GM18519 (cell line): ENCODE data around the gene RBM7.

ENCODE experiments used
- ATAC-seq: cut with Tn5 transposase; IDR thresholded peaks from one replicate; pipeline ENCODE4 v1.9.1; 2021; ENCODE audit warnings: mild to moderate bottlenecking, moderate library complexity; ENCODE audit not compliant: unreplicated experiment, low FRiP score

RBM7 gene, protein sequence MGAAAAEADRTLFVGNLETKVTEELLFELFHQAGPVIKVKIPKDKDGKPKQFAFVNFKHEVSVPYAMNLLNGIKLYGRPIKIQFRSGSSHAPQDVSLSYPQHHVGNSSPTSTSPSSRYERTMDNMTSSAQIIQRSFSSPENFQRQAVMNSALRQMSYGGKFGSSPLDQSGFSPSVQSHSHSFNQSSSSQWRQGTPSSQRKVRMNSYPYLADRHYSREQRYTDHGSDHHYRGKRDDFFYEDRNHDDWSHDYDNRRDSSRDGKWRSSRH

DNA sequence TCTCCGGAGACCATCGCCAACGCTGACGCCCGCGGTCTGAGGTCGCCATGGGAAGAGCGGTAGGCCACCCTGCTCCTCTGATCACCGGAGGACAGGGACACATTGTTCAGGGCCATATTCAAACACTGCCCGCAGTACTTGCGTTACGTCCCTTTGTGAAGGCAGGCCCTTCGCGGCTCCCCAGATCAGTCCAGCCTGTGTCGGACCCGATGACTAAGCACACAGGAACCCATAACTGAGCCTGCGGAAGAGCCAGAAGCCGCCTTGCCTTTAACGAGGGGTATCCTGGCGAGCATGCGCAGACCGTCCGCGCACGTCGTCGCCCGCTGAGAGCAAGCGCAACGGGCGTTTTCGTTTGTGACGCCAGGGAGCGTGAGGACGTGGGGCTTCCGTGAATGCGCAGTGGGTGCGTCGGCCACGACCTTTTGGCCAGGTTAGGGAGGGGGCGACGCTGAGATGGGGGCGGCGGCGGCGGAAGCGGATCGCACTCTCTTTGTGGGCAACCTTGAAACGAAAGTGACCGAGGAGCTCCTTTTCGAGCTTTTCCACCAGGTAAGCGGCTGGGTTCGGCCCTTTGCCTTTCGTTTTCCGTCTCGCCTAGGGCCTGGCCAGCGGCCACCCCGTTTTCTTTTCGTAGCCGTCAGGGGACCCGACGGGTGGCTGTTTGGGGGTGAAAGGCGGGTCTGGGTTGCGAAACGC lies at the start of gene RBM7, which contains the start of gene C11orf71:
TSS of gene RBM7 (plus strand) at position 451 of the 699 bp plus-strand sequence. CDS start at position 457, 6 bp downstream.
TSS of gene C11orf71 (minus strand) at position 296 of the 699 bp plus-strand sequence. CDS start at position 116, 180 bp downstream.
- peak; percentile 91 for ATAC-seq

DNA sequence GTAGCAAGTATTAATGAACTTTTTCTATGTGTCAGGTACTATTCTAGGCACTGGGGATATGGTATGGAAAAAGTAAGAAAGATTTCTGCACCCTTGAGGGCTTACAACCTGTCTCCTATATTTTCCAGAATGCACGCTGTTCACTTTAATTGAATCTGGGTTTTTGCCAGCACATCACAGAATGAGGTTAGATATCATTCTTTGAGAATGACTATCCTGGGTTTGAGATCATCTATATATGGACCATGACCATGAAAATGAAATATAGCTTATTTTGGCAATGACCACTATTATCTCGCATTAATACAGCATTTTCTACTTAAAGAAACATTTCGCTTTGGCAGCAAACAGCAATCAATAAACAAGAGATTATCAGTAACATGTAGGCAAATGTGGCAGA lies 47.0 kb upstream of the RBM7 start:
- ATAC-seq, result no peak

DNA sequence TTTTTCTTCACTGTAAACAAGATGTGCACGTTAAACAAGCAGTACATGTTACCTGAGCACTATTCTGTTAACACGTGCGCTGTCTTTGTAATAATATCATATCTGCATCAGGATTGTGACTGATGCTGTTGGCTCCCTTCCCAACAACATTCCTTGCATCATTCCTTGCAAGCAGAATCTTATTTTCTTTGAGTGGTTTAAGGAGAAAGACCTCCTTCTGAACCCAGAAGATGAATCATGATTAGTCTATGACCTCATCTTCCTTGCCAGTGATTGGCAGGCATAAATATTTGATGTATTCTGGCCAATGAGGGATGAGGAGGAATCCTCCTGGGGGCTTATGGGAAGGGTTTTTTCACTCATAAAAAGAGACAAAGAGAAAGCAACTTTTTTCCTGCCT lies 46.4 kb upstream of the RBM7 start:
- ATAC-seq, result no peak

DNA sequence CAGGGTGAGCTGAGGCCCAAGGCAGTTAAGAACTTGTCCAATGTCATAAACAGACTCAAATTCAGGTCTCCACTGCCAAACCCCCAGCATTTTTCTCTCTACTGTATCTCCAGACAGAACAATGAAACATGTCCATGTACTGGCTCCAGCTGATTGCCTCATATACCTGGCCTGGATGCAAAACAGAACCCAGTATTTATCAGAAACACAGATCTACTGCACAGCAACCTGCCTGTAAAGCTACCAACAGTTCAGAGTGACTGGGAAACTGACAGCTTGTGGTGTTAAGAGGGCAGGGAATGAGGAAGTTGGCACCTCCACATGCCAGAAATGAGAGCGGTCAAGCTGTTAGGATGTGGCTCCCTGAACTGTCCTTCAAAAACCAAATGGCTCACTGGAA lies 41.8 kb upstream of the RBM7 start:
- no peak for ATAC-seq

DNA sequence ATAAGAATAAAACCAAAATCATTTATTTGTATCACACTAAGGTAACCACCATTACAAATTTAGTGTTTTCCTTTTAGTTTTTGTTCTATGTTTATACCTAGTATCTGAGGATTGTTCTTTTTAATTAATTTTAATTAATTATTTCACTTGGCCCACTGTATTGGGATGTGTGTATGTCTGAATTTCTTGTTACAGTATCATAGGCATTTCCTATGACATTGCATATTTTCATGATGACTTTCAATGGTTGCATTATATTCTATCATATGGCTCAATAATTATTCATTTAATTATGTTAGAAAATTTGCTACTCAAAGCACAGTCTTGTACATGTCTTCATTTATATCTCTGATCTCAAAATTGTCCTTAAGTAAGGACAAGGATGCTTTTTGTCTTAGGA lies 41.1 kb upstream of the RBM7 start:
- ATAC-seq, result no peak

DNA sequence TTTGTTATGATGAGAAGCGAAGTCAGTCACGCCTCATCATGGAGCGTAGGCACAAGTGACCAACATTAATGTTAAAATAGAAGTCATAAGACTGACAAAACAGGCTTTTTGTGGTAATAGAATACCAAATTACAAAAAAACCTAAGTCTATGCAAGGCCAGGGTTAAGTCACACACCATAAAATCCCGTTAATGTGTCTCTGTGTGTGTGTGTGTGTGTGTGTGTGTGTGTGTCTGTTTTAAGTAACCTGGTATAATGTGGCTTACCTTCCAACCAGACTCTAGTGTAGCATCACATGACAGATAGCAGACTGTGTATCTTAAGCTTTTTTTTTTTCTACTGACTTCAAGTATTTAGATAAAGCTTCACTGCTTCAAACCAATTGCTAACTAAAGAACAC lies 38.1 kb upstream of the RBM7 start:
- no peak for ATAC-seq

DNA sequence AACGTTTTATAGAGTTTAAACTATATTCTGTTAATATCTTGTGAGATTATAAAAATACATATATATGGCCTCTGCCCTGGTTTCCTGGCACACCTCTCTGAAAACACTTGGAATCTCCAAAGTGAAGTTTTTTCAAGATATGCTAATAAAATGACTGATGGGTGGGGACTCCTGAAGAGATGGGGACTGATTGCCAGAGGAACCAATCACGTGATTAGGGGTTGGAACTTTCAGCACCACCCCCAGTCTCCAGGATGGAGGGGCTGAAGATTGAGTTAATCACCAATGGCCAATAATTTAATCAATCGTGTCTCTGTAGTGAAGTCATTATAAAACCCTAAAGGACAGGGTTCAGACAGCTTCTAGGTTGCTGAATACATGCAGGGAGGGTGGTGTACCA lies 37.5 kb upstream of the RBM7 start:
- ATAC-seq, result no peak

DNA sequence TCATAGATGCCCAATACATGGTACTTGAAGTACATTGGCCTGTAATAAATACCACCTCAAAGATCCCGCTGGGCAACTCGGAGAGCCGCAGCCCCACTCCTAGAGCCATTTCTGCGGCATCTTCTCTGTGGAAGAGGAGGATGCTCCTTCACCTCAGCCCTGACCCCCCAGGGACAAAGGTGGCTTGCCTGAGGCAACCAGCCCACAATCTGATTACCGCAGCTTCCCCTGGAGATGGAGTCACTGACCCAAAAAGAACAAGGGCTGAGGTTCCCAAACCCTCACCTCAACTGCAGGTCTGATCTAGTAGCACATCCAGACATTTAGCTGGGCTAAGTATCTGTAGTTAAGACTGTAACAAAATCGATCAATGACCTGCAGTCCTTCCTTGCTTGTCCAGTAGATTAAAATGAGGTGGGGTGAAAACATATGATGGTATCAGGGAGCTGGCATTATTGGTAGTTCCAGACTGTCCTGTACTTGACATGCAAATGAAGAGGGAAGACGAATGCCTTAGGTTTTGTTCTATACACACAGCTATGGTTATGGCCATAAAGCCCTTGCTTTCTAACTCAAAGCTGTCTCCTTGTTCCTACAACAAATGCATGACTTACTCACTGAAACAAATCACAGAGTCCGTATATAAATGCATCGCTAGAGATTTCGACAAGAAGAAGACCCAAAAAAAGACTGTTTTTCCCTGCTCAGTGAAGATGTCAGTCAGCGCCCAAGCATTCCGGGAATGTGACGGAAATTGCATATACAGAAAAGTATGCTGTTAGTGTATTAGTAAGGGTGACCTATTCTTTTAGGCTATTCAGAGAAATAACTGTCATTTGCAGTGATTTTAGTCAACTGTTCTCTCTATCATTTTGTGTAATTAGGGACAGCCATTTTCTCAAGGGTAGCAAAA lies 33.9 kb upstream of the RBM7 start:
- no peak for ATAC-seq

DNA sequence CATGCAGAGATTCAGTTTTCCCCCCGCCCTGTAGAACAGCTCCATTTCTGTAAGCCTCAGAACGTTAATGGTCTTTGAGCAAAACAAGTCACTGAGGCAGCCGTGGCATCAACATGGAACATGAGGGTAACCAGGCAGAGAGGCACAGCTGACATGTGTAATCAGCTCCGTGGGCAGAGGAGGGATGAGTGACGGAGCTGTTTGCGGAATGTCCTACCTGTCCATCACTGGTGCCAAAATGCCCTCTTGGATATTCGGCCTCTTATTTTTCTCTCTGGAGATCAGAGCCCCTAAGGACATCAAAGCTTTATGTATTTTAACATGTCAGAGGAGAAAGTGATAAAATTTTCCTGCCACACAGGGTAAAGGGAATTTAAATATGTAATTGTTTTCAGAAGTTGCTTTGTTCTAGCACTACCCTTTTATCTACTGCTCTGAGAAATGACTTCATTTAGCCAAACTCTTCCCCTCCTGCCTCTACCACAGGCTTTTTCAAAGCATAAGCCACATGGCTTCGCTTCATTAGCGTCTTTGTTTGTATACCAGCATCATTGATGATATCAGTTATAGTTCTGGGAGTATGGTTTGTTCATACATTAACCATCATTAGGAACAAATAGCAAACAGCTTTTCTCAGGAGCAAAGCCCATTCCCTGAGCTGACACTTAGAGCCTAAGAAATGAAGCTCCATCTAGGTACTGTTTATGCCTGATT lies 33.1 kb upstream of the RBM7 start:
- no peak for ATAC-seq

DNA sequence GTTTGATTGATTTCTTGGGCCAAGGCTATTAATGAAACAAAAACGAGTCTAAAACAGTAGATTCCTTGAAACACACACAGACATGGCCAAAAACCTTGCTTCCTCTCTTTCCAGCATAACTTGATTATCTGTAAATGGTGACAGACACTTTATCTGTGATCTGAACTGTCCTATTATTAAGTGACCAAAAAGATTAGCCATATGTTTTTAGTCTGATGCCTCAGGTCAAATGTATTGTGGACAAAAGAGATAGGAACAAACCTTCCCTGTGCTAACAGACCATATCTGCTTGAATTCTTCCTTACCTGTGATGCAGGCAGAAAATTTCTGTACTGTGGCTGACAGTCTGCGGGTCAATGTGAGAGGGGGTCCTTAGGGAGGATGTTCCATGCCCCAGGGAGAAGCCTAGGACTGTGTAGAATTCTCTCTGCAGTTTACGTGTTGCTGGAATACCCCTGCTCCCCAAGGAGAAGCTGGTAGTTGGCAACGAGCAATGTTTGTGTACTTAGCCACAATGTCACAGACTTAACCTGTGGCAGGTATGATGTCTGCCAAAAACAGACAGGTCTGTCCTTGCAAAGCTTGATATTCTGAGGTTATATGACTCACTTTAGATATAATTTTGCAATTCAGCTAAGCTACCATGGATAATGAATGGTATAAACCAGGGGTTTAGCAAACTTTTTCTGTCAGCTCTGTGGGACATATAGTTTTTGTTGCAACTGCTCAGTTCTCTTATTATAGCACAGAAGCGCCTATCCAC lies 31.4 kb upstream of the RBM7 start:
- ATAC-seq, result no peak

DNA sequence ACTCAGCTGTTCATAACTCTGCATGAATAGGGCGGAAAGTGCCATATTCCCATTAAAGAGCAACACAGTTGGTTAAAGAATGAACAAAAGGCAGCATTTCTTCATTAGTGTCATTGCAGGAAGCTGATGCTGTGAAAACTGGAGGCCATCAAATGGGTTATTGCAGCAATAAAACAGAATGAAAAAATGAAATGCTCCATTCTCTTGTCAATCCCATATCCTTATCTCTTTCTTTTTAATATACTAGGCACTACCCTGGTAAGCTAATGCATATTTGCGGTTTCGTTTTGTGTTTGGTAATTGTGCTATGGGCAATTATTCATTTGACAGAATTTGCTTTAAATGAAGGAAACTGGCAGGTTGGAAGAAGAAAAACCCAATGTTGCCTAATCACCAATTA lies 25.4 kb upstream of the RBM7 start:
- ATAC-seq, result no peak

DNA sequence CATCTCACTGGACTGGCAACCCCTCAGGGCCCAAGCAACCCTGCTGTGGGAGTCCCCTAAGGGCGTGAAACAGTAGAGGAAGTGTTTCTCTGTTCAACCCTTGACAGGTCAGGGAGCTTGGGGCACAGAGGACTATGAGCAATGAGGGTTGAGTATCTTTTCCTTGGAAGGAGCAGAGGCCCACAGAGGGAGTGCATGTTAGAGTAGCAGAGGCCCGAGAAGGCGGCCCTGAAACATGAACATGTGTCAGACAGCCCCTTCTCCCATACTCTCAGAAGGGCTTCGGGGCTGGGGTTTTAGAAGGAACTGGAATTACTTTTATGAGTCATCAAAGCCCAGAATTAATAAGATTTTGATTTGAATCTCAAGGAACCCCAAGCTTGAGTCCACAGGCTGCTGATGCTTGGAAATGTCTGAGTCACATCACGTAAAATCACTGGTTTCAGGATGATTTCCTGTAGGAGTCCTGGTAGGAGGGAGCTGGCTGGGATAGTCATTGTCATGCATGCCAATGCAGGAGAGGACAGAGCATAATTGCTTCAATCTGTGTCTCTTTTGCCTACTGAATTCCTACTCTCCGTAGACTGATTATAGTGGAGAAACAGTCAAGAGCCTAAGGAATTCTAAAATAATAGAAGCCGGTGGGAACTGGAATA lies 22.7 kb upstream of the RBM7 start:
- ATAC-seq, result no peak

DNA sequence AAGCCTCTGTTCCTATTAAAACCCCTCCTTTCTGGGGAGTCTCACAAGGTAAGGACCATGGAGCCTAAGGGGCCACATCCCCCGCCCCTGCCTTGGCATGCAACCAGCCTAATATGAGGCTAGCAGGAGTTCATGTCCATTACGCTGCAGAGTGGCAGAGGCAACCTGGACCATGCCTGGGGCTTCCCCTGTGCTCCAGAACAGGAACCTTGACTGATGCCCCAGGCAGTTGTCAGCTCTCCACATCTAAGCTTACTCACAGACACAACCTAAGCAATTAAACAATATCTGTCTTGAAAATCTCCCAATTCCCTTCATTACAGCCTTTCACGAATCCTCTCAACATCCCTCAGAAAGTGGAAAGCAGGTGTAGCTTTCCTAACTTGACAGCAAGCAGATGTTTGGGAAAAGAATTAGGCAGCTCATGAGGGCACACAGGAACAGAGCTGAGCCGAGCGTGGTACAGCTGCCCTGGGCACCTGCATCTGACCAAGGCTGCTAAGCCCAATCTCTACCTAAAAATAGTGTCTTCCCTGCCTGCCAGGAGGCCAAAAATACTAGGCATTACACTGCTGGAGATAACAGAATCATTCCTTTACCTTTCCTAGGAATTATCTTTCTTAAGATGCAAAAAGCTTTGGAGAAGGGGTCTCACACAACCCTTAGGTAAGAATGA lies 20.9 kb upstream of the RBM7 start:
- no peak for ATAC-seq

DNA sequence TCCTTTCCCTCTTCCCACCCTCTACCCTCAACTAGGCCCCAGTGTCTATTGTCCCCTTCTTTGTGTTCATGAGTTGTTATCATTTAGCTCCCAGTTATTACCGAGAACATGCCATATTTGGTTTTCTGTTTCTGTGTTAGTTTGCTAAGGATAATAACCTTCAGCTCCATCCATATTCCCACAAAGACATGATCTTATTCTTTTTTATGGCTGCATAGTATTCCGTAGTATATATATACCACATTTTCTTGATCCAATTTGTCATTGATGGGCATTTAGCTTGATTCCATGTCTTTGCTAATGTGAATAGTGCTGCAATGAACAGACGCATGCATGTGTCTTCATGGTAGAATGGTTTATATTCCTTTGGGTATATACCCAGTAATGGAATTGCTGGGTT lies 18.0 kb upstream of the RBM7 start:
- no peak for ATAC-seq

DNA sequence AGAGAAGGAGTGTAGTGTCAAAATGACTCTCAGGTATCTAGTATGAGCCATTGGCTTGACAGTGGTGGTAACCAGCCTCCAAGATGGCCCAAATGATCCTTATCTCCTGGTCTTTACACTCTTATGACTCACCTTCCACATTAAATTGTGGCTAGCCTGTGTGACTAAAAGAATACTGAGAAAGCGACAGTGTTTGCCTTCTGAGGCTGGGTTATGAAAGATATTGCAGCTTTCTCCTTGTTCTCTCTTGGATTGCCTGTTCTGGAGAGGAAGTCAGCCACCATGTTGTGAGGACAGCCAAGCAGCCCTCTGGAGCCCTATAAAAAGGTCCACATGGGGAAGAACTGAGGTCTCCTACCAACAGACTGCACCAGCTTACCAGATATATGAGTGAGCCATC lies 16.0 kb upstream of the RBM7 start:
- no peak for ATAC-seq

DNA sequence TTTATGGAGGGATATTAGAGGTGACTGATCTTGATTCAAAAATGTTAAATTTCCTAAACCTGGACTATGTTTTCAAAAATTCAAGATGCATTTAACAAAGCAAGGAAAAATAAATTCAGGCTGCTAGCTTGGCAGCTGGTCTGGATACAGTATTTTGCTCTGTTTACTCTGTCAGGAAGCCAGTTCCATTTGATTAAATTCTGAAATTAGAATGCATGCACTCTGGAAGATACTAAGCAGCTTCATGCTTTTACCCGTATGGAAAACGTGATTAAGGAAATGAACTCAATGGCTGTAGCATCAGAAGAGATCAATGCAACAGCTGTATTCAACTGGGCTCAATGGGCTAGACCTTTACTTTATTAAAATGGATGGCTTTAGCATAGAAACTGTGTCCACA lies 14.3 kb upstream of the RBM7 start:
- ATAC-seq, result no peak

DNA sequence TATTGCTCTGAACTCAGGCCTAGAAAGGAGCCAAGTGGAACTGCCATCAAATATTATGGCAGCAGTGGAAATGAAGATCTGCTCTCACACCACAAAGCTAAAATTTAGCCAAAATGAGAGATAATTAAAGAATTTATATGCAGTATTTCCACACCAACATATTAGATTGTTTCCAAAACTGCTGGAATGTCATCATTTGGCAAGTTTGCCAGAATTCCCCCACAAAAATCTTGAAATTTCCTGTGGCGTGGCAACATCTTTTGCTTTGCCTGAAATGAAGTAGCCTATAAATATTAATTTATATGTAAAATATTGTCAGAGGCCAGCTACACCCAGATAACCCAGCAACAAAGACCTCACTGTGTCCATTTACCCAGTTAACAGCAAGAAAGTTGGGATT lies 13.9 kb upstream of the RBM7 start:
- ATAC-seq, result no peak

DNA sequence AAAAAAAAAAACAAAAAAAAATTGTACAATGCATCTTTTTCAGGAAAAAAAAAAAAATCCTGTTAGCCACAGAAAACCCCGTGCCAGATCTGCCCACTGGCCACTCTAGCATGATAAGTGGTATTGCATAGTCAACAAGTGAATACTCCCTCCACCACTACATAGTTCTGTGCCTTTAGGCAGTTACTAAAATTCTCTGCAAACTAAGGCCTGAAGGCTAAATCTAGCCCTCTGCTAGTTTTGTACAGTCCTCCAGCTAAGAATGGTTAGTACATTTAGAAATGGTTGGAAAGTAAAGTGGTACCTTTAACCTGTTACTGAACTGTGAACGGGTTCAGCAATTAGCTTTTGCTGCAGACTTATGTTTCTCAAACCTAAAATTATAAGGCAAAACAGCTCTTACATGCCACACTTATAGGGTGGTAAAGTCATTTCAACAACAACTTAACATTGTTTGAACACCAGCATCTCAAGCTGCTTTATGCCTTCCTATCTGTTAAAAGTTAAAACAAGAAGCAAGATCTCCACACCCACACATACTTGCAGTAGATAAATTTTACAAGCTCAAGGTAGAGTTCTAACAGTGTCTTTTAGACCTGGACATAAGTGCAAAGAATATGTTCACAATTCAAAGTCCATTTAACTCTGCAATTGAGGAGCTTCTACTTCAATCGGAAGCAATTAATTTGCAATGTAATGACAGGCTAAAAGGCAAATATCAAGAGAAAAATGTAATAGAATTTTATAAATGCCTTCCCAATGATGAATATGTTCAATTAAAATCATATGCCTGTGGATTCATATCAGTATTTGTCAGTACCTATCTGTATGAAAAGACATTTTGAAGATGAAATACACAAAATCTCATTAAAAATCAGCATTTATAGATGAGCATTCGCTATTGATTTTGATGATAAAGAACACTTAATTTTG lies 7.5 kb upstream of the RBM7 start:
- no peak for ATAC-seq
